H1 (cell line): ENCODE results near the gene ANKS1A. TPM values are rescaled to one million over a fixed set of nuclear protein-coding genes. Genes with fewer than 3 reads are reported as not detected.

Experiments used
- CTCF ChIA-PET: fragments of 300-600 bp; sonication (Branson Sonifier 250); formaldehyde crosslinking; loops from one replicate; lab custom pipeline; 2021; ENCODE audit not compliant: partially characterized antibody; lab: Charles Lee
- POLR2A ChIA-PET: fragments of 300-600 bp; sonication (Branson Sonifier 250); formaldehyde crosslinking; loops from one replicate; lab custom pipeline; 2021; ENCODE audit warnings: inconsistent platforms; ENCODE audit not compliant: partially characterized antibody; lab: Charles Lee
- DNase-seq, 2 experiments: peaks; one replicate each; pipeline versions ENCODE4 v3.0.0 to v3.0.0-alpha.2; 2010 to 2022; ENCODE audit warnings: low spot score in 2 of 2, low read depth in 1 of 2, mixed read lengths in 1 of 2
- FAIRE-seq: peaks from 2 replicates; lab custom pipeline; 2011; peaks lifted over from hg19 to GRCh38; lab: Jason Lieb, UNC
- H2AFZ ChIP-seq: 2 replicates; pipeline ENCODE4 v1.8.1; 2012; ENCODE audit warnings: low read length, inconsistent platforms
- H2AK5ac ChIP-seq: 2 replicates; pipeline ENCODE4 v1.6.1; 2013; ENCODE audit warnings: low read depth, low read length
- H2BK120ac ChIP-seq: replicated peaks from 2 replicates; pipeline ENCODE3; 2013; ENCODE audit warnings: low read depth, low read length, inconsistent platforms
- H2BK12ac ChIP-seq: 2 replicates; pipeline ENCODE4 v1.6.1; 2013; ENCODE audit warnings: low read depth, low read length
- H2BK15ac ChIP-seq: 2 replicates; pipeline ENCODE4 v1.6.1; 2013; ENCODE audit warnings: low read length
- H2BK20ac ChIP-seq: 2 replicates; pipeline ENCODE4 v1.6.1; 2013; ENCODE audit warnings: low read length
- H2BK5ac ChIP-seq: 2 replicates; pipeline ENCODE4 v1.6.1; 2013; ENCODE audit warnings: low read depth, low read length
- H3K14ac ChIP-seq: 2 replicates; pipeline ENCODE4 v1.6.1; 2013; ENCODE audit warnings: inconsistent platforms; ENCODE audit not compliant: insufficient read length
- H3K18ac ChIP-seq: 2 replicates; pipeline ENCODE4 v1.6.1; 2013; ENCODE audit warnings: low read length; ENCODE audit errors: extremely low read depth
- H3K23ac ChIP-seq: 2 replicates; pipeline ENCODE4 v1.6.1; 2013; ENCODE audit warnings: inconsistent platforms; ENCODE audit not compliant: insufficient read length
- H3K23me2 ChIP-seq: 2 replicates; pipeline ENCODE4 v1.6.1; 2013; ENCODE audit warnings: low read depth, low read length
- H3K27ac ChIP-seq: 2 replicates; pipeline ENCODE4 v1.6.1; 2011; ENCODE audit warnings: low read depth, low read length, inconsistent platforms
- H3K27me3 ChIP-seq, 4 experiments: replicated peaks in 1 of 4; 1 replicate in 1 of 4; 2 replicates in 3 of 4; pipeline versions ENCODE4 v1.6.1 to v1.8.1; 2011 to 2013; ENCODE audit warnings: low read length in 3 of 4, mild to moderate bottlenecking in 3 of 4, inconsistent platforms in 2 of 4, mixed read lengths in 2 of 4, moderate library complexity in 1 of 4; ENCODE audit not compliant: control insufficient read depth in 3 of 4, insufficient read depth in 3 of 4; ENCODE audit errors: extremely low read depth in 1 of 4
- H3K36me3 ChIP-seq, 4 experiments: 2 replicates each; pipeline versions ENCODE4 v1.6.1 to v1.8.1; 2011 to 2013; ENCODE audit warnings: mild to moderate bottlenecking in 4 of 4, low read length in 3 of 4, moderate library complexity in 2 of 4, control low read depth in 1 of 4, inconsistent platforms in 1 of 4; ENCODE audit not compliant: insufficient read depth in 4 of 4, control insufficient read depth in 2 of 4
- H3K4ac ChIP-seq: replicated peaks from 2 replicates; pipeline ENCODE3; 2013; ENCODE audit warnings: low read length, low read depth, mixed read lengths, inconsistent platforms; ENCODE audit not compliant: insufficient read length
- H3K4me1 ChIP-seq, 4 experiments: replicated peaks in 1 of 4; 1 replicate in 1 of 4; 2 replicates in 3 of 4; pipeline versions ENCODE4 v1.6.1 to v1.8.1; 2011 to 2013; ENCODE audit warnings: low read length in 3 of 4, inconsistent platforms in 2 of 4, mixed read lengths in 1 of 4; ENCODE audit not compliant: insufficient read depth in 4 of 4, control insufficient read depth in 3 of 4
- H3K4me2 ChIP-seq, 2 experiments: 2 replicates each; pipeline versions ENCODE4 v1.6.1 to v1.8.1; 2011 to 2013; ENCODE audit warnings: low read depth in 2 of 2, low read length in 2 of 2, control low read depth in 1 of 2, inconsistent platforms in 1 of 2, mild to moderate bottlenecking in 1 of 2; ENCODE audit not compliant: insufficient read depth in 1 of 2
- H3K4me3 ChIP-seq, 4 experiments: fragments of 200-600, 300-600 bp in 1 of 4; sonication (generic), shearing (Covaris generic), sonication (Bioruptor Twin) in 1 of 4; 2 replicates each; pipeline versions ENCODE4 v1.5.1 to v1.8.1; 2011 to 2016; ENCODE audit warnings: low read length in 4 of 4, low read depth in 3 of 4, control low read depth in 2 of 4, inconsistent platforms in 2 of 4, mild to moderate bottlenecking in 2 of 4, mixed read lengths in 1 of 4, moderate library complexity in 1 of 4; ENCODE audit not compliant: insufficient read depth in 2 of 4; ENCODE audit errors: extremely low read depth in 1 of 4
- H3K56ac ChIP-seq: replicated peaks from 2 replicates; pipeline ENCODE3; 2013; ENCODE audit warnings: low read depth, mild to moderate bottlenecking, mixed read lengths, low read length, inconsistent platforms; ENCODE audit not compliant: insufficient read length
- H3K79me1 ChIP-seq: 2 replicates; pipeline ENCODE4 v1.6.1; 2013; ENCODE audit warnings: low read depth, low read length, control low read depth
- H3K79me2 ChIP-seq, 2 experiments: 2 replicates each; pipeline versions ENCODE4 v1.6.1 to v1.8.1; 2012 to 2013; ENCODE audit warnings: low read length in 2 of 2, mild to moderate bottlenecking in 2 of 2, inconsistent platforms in 1 of 2; ENCODE audit not compliant: insufficient read depth in 2 of 2, control insufficient read depth in 1 of 2
- H3K9ac ChIP-seq, 4 experiments: replicated peaks in 1 of 4; 1 replicate in 1 of 4; 2 replicates in 3 of 4; pipeline versions ENCODE4 v1.6.1 to v1.8.1; 2011 to 2013; ENCODE audit warnings: low read depth in 3 of 4, low read length in 3 of 4, control low read depth in 2 of 4, mild to moderate bottlenecking in 2 of 4, moderate library complexity in 2 of 4, inconsistent platforms in 1 of 4; ENCODE audit errors: extremely low read depth in 1 of 4
- H3K9me3 ChIP-seq, 2 experiments: 2 replicates each; pipeline versions ENCODE4 v1.6.1 to v1.8.1; 2012 to 2013; ENCODE audit warnings: mild to moderate bottlenecking in 2 of 2, moderate library complexity in 2 of 2, control low read depth in 1 of 2, inconsistent platforms in 1 of 2, low read depth in 1 of 2, low read length in 1 of 2, mixed read lengths in 1 of 2; ENCODE audit not compliant: insufficient read depth in 2 of 2
- H4K20me1 ChIP-seq, 2 experiments: replicated peaks in 1 of 2; 2 replicates each; pipeline versions ENCODE3 to v1.8.1; 2011 to 2013; ENCODE audit warnings: inconsistent platforms in 2 of 2, low read length in 2 of 2, mild to moderate bottlenecking in 1 of 2; ENCODE audit not compliant: insufficient read depth in 2 of 2, control insufficient read depth in 1 of 2
- H4K5ac ChIP-seq: 2 replicates; pipeline ENCODE4 v1.6.1; 2013; ENCODE audit warnings: low read length, low read depth, mixed read lengths, inconsistent platforms; ENCODE audit not compliant: insufficient read length
- H4K8ac ChIP-seq: 2 replicates; pipeline ENCODE4 v1.8.0; 2013; ENCODE audit warnings: mild to moderate bottlenecking, moderate library complexity, low read length, inconsistent platforms; ENCODE audit not compliant: insufficient read depth; ENCODE audit errors: extremely low read depth
- H4K91ac ChIP-seq: replicated peaks from 2 replicates; pipeline ENCODE3; 2013; ENCODE audit warnings: low read length, mixed read lengths, inconsistent platforms; ENCODE audit not compliant: insufficient read length
- CBX8 ChIP-seq: fragments of 300-800, 300-1000 bp; sonication (generic); IDR thresholded peaks from 2 replicates; pipeline ENCODE4 v1.7.1; 2016; ENCODE audit warnings: low read depth, low read length, borderline replicate concordance
- CHD1 ChIP-seq: IDR thresholded peaks from 2 replicates; pipeline ENCODE4 v1.6.1; 2012; ENCODE audit warnings: low read depth, low read length, improper control_type of control experiment
- CREB1 ChIP-seq: IDR thresholded peaks from 2 replicates; pipeline ENCODE4 v1.6.1; 2012; ENCODE audit warnings: inconsistent platforms
- EP300 ChIP-seq, 2 experiments: IDR thresholded peaks; 1 replicate in 1 of 2; 2 replicates in 1 of 2; pipeline ENCODE4 v1.6.1; 2011 to 2012; ENCODE audit warnings: low read depth in 2 of 2, low read length in 2 of 2, mild to moderate bottlenecking in 2 of 2, borderline replicate concordance in 1 of 2, inconsistent platforms in 1 of 2, moderate library complexity in 1 of 2
- JUN ChIP-seq: IDR thresholded peaks from 2 replicates; pipeline ENCODE4 v1.6.1; 2011; ENCODE audit warnings: low read depth, mild to moderate bottlenecking, improper control_type of control experiment, low read length
- KDM1A ChIP-seq: fragments of 200-600, 300-600 bp; sonication (generic); IDR thresholded peaks from 2 replicates; pipeline ENCODE4 v1.7.1; 2016; ENCODE audit warnings: mild to moderate bottlenecking, low read length, borderline replicate concordance
- KDM4A ChIP-seq: IDR thresholded peaks from one replicate; pipeline ENCODE4 v1.7.1; 2012; ENCODE audit warnings: low read depth, mild to moderate bottlenecking, moderate library complexity, low read length, inconsistent platforms; ENCODE audit not compliant: severe bottlenecking
- KDM5A ChIP-seq: fragments of 200-600 bp; IDR thresholded peaks from 2 replicates; pipeline ENCODE4 v1.7.1; 2012; ENCODE audit warnings: mild to moderate bottlenecking, low read length, inconsistent platforms, mixed read lengths
- NANOG ChIP-seq: IDR thresholded peaks from 2 replicates; pipeline ENCODE4 v1.6.1; 2011; ENCODE audit warnings: low read length, low read depth, mild to moderate bottlenecking, inconsistent platforms; ENCODE audit not compliant: insufficient read depth, poor library complexity, severe bottlenecking
- NRF1 ChIP-seq: IDR thresholded peaks from 2 replicates; pipeline ENCODE4 v1.6.1; 2011; ENCODE audit warnings: mild to moderate bottlenecking, low read depth, low read length, improper control_type of control experiment
- POLR2A ChIP-seq, 2 experiments: IDR thresholded peaks; 1 replicate in 1 of 2; 2 replicates in 1 of 2; pipeline ENCODE4 v1.6.1; 2011; ENCODE audit warnings: low read depth in 2 of 2, low read length in 2 of 2, mild to moderate bottlenecking in 2 of 2; ENCODE audit errors: control extremely low read depth in 1 of 2
- RNF2 ChIP-seq: fragments of 200-900, 300-1000 bp; sonication (generic); IDR thresholded peaks from 2 replicates; pipeline ENCODE4 v1.7.1; 2016; ENCODE audit warnings: borderline replicate concordance, low read depth, mild to moderate bottlenecking, antibody characterized with exemption, low read length; ENCODE audit not compliant: poor library complexity, severe bottlenecking; ENCODE audit errors: missing control alignments
- SAP30 ChIP-seq: fragments of 300-600 bp; sonication (generic); IDR thresholded peaks from 2 replicates; pipeline ENCODE4 v1.7.1; 2012; ENCODE audit warnings: low read length, moderate library complexity, mild to moderate bottlenecking, inconsistent platforms; ENCODE audit not compliant: insufficient read depth, insufficient replicate concordance
- TAF7 ChIP-seq: optimal IDR thresholded peaks from 2 replicates; pipeline ENCODE3; 2011; ENCODE audit warnings: low read depth, mild to moderate bottlenecking, inconsistent platforms, low read length, moderate library complexity, borderline replicate concordance
- WGBS, 2 experiments: shearing (Covaris generic) in 1 of 2; methylation state at CpG; one replicate each; pipeline versions ENCODE4 v1.1.6 to v1.1.7; 2013 to 2015; ENCODE audit warnings: low lambda C conversion rate in 2 of 2, mixed read lengths in 2 of 2, inconsistent platforms in 1 of 2, low coverage in 1 of 2, missing lambda C conversion rate in 1 of 2; ENCODE audit not compliant: insufficient replicate concordance in 2 of 2, insufficient coverage in 1 of 2, insufficient read length in 1 of 2; ENCODE audit errors: extremely low coverage in 1 of 2, missing lambda C conversion rate in 1 of 2; 5-methylcytosine and 5-hydroxymethylcytosine counted together
- polyA plus RNA-seq, 7 experiments: library from polyadenylated mRNA; depleted of rRNA in 3 of 7; stranded (reverse) in 5 of 7; unstranded in 2 of 7; fragments of >200 nt in 5 of 7; fragments of 200-250 nt in 2 of 7; gene quantifications; 1 replicate in 5 of 7; 2 replicates in 1 of 7; 4 replicates in 1 of 7; pipeline versions ENCODE4 v1.2.1 to v1.2.3, GENCODE V29; 2011 to 2013; ENCODE audit warnings: missing spikeins in 2 of 7, mixed read lengths in 2 of 7
- total RNA-seq: library from RNA; stranded (reverse); fragmentation: NEBNext Ultra II Directional; extraction: Animal tissue kit (Norgen Biotek cat#: 25700); gene quantifications from 2 replicates; pipeline ENCODE4 v1.2.1, GENCODE V29; 2021

Gene ANKS1A
- total and polyA plus RNA-seq, 2 of the 8 experiments (the other 6 are each of a cell fraction or from before 2014, with no cell fraction given) = 9.8 to 30.9 TPM

DNA sequence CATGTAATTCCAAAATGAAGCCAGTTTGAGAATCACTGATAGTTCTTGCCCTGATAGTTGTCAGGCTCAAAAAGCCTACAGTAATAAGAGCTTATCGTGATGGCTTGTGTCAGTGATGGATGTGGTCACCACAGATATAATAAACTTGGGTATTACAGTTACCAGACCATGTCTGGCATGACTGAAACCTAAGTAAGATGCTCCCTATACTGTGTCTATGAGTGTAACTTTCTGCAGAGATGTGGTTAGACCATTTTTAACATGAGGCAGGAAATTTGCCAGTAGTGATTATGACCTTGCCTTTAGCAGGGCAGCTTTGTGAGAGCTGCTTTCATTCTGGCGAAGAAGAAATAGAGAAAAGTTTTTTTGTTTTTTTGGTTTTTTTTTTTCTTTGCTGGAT lies 90.2 kb downstream of the ANKS1A start:
- no peak overlapping the region for H3K9ac ChIP-seq
- DNase-seq (no peak), FAIRE-seq (no peak)
- peaks cover 0 to 2% of the 10 kb centered on the region in 2 experiments for H4K20me1 ChIP-seq
- no peaks in the 10 kb centered on the region for H3K79me1 ChIP-seq
- no peak overlapping the region for H2BK5ac ChIP-seq
- H3K14ac ChIP-seq = no peak overlapping the region
- H3K4me2 ChIP-seq = no peak overlapping the region
- H2BK15ac ChIP-seq = no peak overlapping the region
- H3K23ac ChIP-seq = no peak overlapping the region
- no peak overlapping the region for H3K56ac ChIP-seq
- H2BK120ac ChIP-seq = no peak overlapping the region
- no peak overlapping the region for H3K4ac ChIP-seq
- H2BK12ac ChIP-seq = no peak overlapping the region
- no peak overlapping the region for H3K27ac ChIP-seq
- CTCF ChIA-PET = interaction anchor here (0.9 to 2.9 kb wide), 4 partner anchors 161 to 543 kb away, joined by 3 to 9 read pairs (median 5); no protein-coding TSS in a partner anchor
- H3K36me3 ChIP-seq = peaks cover 0 to 14% (median 1%) of the 10 kb centered on the region in 4 experiments; a peak in 4 of 8 replicates
- H4K8ac ChIP-seq = no peak overlapping the region
- H3K27me3 ChIP-seq = no peaks in the 10 kb centered on the region
- POLR2A ChIA-PET = interaction anchor here (0.8 kb wide), 1 partner anchor 12 kb away, joined by 3 read pairs; no protein-coding TSS in a partner anchor
- no peak overlapping the region for H2AK5ac ChIP-seq
- H3K9me3 ChIP-seq = no peaks in the 10 kb centered on the region
- no peaks in the 10 kb centered on the region for H3K23me2 ChIP-seq
- no peak overlapping the region for H4K5ac ChIP-seq
- no peak overlapping the region for H2BK20ac ChIP-seq
- H3K18ac ChIP-seq = no peak overlapping the region
- WGBS, 2 experiments = 93% methylated on average over 2 of the region's 2 CpGs; no CpG with 5 or more reads in 1 of the 2 experiments
- H3K4me3 ChIP-seq = no peak overlapping the region
- H3K4me1 ChIP-seq = no peaks in the 10 kb centered on the region; a peak in 1 of 7 replicates
- H4K91ac ChIP-seq = no peak overlapping the region
- H3K79me2 ChIP-seq = no peaks in the 10 kb centered on the region
- H2AFZ ChIP-seq = no peak overlapping the region
- TF ChIP-seq CHD1 = no peak
- TF ChIP-seq RNF2 = no peak
- TF ChIP-seq KDM1A = no peak
- no peak for TF ChIP-seq KDM4A
- no peak for TF ChIP-seq TAF7
- TF ChIP-seq NANOG = no peak
- TF ChIP-seq SAP30 = no peak
- no peak for TF ChIP-seq EP300 (IDR thresholded peaks at IDR 0.05; ENCODE audit: borderline replicate concordance in 1 of 2, low read depth in 2 of 2, low read length in 2 of 2)
- no peak for TF ChIP-seq CBX8
- TF ChIP-seq KDM5A = no peak
- no peak for TF ChIP-seq NRF1
- TF ChIP-seq POLR2A (IDR thresholded peaks at IDR 0.05; ENCODE audit: control extremely low read depth in 1 of 2, low read depth in 2 of 2, low read length in 2 of 2) = no peak
- TF ChIP-seq JUN = no peak
- TF ChIP-seq CREB1 = no peak
